HEK293 (cell line): ENCODE measurements around the gene NRIP1.

ENCODE experiments used
- CTCF ChIP-seq: fragments of 450-650 bp; formaldehyde crosslinking; IDR thresholded peaks from 2 replicates; pipeline ENCODE4 v1.5.1; 2016; ENCODE audit warnings: missing biosample characterization, missing genetic modification characterization
- REST ChIP-seq: fragments of 450-650 bp; formaldehyde crosslinking; IDR thresholded peaks from 2 replicates; pipeline ENCODE4 v1.5.1; 2016; ENCODE audit warnings: missing biosample characterization, missing genetic modification characterization
- ZBTB20 ChIP-seq: fragments of 450-650 bp; formaldehyde crosslinking; IDR thresholded peaks from 2 replicates; pipeline ENCODE4 v1.5.1; 2016; ENCODE audit warnings: missing biosample characterization, missing genetic modification characterization
- ZNF138 ChIP-seq: fragments of 450-650 bp; formaldehyde crosslinking; IDR thresholded peaks from 2 replicates; pipeline ENCODE4 v1.5.1; 2016; ENCODE audit warnings: missing biosample characterization, missing genetic modification characterization, borderline replicate concordance
- ZNF610 ChIP-seq: fragments of 450-650 bp; formaldehyde crosslinking; IDR thresholded peaks from 2 replicates; pipeline ENCODE4 v1.5.1; 2016; ENCODE audit warnings: missing biosample characterization, missing genetic modification characterization, borderline replicate concordance

- no peak for TF ChIP-seq ZNF138 (tag by site-specific recombination)
- TF ChIP-seq CTCF (tag by site-specific recombination), result no peak
- no peak for TF ChIP-seq REST (tag by site-specific recombination)
- TF ChIP-seq ZNF610 (tag by site-specific recombination), result no peak
- TF ChIP-seq ZBTB20 (tag by site-specific recombination), result no peak
Measured at GRCh38 chr21:15001113-15001512, 63.7 kb downstream of the NRIP1 start.
